NCI-H1092 treated with DMSO at 0.1 percent for 48 hours (cell line): Measurements from ENCODE around the gene PHLPP1.

Experiments used
- DNase-seq: peaks from one replicate; lab custom pipeline; 2025; lab: John Stamatoyannopoulos, UW

PHLPP1 gene

GRCh38 chr18:62744076-62744968 is 29.0 kb downstream of the PHLPP1 start:
- no peak for DNase-seq

- DNase-seq: no peak
Measured at GRCh38 chr18:62745089-62745751, 29.9 kb downstream of the PHLPP1 start.

DNA sequence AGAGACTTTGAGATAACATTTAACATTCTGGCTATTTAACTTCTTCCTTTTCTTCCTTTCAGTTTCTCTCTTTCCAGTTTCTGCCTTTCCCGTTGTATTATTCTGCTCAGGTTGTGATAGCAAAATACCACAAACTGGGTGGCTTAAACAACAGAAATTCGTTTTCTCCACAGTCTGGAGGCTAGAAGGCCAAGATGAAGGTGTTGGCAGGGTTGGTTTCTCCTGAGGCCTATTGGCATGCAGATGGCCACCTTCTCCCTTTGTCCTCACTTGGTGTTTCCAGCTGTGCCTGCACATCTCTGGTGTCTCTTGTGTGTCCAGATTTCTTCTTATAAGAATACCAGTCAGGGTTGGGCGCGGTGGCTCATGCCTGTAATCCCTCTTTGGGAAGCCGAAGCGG is 34.0 kb downstream of the PHLPP1 start:
- no peak for DNase-seq

- no peak for DNase-seq
Measured at GRCh38 chr18:62751341-62751821, 36.0 kb downstream of the PHLPP1 start.

- DNase-seq: no peak
Measured at GRCh38 chr18:62751977-62752376, 36.6 kb downstream of the PHLPP1 start.

DNA sequence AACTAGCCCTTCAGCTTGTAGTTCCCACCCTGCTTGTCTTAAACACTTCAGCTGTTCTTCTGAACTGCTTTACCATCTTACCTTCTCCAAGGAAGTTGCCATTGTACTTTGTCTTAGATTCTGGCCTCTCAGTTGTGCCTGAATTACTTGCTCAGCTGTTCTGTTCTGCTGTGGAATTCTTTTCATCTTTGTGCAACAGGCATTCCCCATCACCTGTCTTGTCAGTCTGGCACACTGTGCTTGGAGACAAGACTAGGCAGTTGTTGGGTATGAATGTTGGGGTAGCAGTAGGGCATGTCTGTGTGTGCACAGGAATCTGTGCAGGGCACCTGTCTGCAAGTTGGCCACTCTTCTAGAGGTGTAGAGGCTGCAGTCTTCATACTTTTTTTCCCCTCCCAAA is 38.7 kb downstream of the PHLPP1 start:
- DNase-seq: no peak

DNA sequence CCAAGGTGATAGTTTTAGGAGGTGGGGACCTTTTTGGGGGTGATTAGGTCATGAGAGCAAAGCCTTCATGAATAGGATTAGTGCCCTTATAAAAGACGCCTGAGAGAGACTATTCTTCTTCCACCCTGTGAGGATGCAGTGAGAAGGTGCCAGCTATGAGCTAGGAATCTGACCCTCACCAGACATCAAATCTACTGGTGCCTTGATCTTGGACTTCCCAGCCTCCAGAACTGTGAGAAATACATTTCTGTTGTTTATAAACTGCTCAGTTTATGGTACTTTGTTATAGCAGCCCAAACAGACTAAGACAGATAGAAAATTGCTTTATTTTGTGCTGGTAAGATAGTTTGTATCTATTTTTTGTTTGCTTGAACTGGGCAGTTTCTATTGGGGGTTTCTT is 40.1 kb downstream of the PHLPP1 start:
- DNase-seq: no peak

- DNase-seq: no peak
Measured at GRCh38 chr18:62755946-62756345, 40.6 kb downstream of the PHLPP1 start.

DNA sequence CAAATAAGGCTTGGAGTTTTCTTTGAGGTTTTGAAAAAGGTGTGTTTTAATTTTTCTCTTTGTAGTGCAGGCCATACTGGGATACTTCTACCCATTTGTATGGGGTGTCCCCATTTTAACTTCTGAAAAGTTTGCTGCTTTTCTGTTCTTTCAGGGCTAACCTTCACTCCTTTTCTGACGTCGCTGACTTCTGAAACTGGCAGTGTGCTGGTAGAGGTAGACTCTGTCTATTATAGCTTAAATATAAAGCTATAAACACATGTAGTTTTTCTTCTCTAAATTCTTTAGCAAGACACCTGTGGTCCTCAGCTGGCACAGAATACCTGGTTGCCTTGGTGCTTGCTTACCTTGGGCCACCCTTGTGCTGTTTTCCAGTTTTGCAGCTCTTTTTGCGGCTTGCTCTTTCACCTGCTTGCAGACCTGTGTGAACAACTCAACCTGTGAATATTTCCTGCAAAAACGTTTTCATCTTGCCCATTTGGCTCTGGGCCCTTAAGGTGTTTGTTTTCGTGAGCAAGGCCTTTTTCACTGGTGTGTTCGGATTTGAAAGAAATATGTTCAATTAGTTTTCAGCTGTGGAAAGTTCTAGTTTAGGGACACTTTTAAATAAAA is 42.2 kb downstream of the PHLPP1 start:
- DNase-seq: no peak

- DNase-seq: no peak
Measured at GRCh38 chr18:62758591-62758990, 43.2 kb downstream of the PHLPP1 start.

- DNase-seq: no peak
Measured at GRCh38 chr18:62759704-62760402, 44.5 kb downstream of the PHLPP1 start.

DNA sequence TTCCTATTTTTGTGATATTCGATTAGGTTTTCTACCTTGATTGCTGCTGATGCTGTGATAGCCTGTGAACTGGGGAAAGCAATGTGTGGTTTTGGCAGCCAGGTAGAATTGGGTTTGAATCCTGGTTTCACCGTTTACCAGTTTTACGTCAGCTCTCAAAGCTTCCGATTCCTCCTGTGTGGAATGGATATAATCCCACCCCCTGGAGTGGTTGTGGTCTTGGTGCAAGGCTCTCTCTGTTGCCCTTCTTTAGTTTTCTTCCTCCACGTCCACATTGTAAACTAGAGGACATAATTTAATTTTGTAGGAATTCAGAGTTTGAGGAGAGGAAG is 45.0 kb downstream of the PHLPP1 start:
- DNase-seq: no peak

- DNase-seq: no peak
Measured at GRCh38 chr18:62763101-62763521, 47.8 kb downstream of the PHLPP1 start.

DNA sequence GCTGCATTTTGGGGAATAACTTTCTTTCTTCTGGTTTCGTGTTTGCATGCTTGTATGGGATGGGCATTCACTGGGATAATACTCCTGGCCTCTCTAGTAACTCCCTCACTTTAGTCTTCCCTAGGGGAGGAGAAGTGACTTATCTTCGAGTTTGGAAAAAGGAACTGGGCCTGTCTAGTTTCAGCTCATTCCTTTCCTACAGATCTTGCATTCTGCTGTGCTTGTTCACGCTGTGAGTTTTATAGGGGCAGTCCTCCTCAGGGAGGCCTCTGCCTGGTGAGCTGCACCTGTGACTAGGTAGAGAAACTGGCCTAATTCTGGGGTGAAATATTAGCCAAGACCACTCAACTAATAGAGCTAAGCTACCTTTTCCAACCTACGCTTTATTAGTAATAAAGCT is 50.9 kb downstream of the PHLPP1 start:
- DNase-seq: no peak

- no peak for DNase-seq
Measured at GRCh38 chr18:62767321-62767720, 52.0 kb downstream of the PHLPP1 start.

- no peak for DNase-seq
Measured at GRCh38 chr18:62767836-62768557, 52.7 kb downstream of the PHLPP1 start.

- DNase-seq: no peak
Measured at GRCh38 chr18:62768558-62768943, 53.2 kb downstream of the PHLPP1 start.

DNA sequence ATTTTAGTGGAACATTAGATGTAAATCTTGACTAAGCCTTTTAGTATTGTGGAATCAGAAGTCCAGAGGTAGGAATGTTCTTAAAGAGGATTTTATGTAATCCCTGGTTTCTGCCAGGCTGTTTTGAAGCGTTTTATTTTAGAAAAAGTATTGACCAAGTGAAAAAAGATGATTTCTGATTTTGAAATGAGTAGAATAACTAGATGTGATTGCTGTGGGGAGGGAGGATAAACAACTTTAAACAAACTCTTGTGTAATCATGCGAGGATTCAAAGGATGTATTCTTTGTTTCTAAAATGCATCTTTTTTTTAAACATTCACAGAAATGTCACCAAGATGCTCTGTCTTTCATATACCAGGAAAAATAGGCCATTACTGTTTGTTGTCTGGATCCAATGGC is 53.9 kb downstream of the PHLPP1 start:
- DNase-seq: no peak

- no peak for DNase-seq
Measured at GRCh38 chr18:62771494-62772270, 56.3 kb downstream of the PHLPP1 start.

GRCh38 chr18:62772860-62773584 is 57.7 kb downstream of the PHLPP1 start:
- DNase-seq: no peak
